SK-N-MC (cell line): Measurements from ENCODE around the gene UNG.

ENCODE experiments used
- EZH2 ChIP-seq: fragments of 200-600 bp; sonication (generic); IDR thresholded peaks from one replicate; pipeline ENCODE4 v1.6.1; 2017; ENCODE audit warnings: antibody characterized with exemption
- POLR2AphosphoS5 ChIP-seq: IDR thresholded peaks from 2 replicates; pipeline ENCODE4 v1.6.1; 2012; ENCODE audit warnings: mild to moderate bottlenecking, low read depth, low read length, borderline replicate concordance

- TF ChIP-seq EZH2 (no peak), POLR2AphosphoS5 (no peak)
Measured at GRCh38 chr12:109100741-109101140, 3.3 kb downstream of the UNG start.
